B cell (primary cell): Measurements from ENCODE around the gene PITX3. TPM values are rescaled to one million over a fixed set of nuclear protein-coding genes. Genes with fewer than 3 reads are reported as not detected.

Experiments
- ATAC-seq: fragments of 200-7000 bp; cut with Tn5 transposase; one replicate; pipeline ENCODE4 v1.10.0; 2021; ENCODE audit warnings: low read depth, mild to moderate bottlenecking, moderate number of reproducible peaks, moderate library complexity
- CTCF ChIA-PET: fragments of 350-600 bp; sonication (Branson Sonifier 250); formaldehyde crosslinking; loops from one replicate; lab custom pipeline; 2021; ENCODE audit warnings: antibody characterized with exemption, inconsistent platforms; lab: Charles Lee
- POLR2A ChIA-PET: fragments of 350-600 bp; sonication (Branson Sonifier 250); formaldehyde crosslinking; loops from one replicate; lab custom pipeline; 2021; ENCODE audit warnings: antibody characterized with exemption; lab: Charles Lee
- DNase-seq: peaks from one replicate; pipeline ENCODE4 v3.0.0; 2013
- H2AFZ ChIP-seq: 2 replicates; pipeline ENCODE4 v1.6.1; 2012; ENCODE audit warnings: mild to moderate bottlenecking, low read depth, low read length; ENCODE audit not compliant: insufficient read depth, poor library complexity, severe bottlenecking
- H3K27ac ChIP-seq, 2 donors: 1 replicate in 1 of 2; 2 replicates in 1 of 2; pipeline ENCODE4 v1.5.1; 2012 to 2013; ENCODE audit warnings: low read length in 2 of 2, mild to moderate bottlenecking in 2 of 2, moderate library complexity in 1 of 2
- H3K27me3 ChIP-seq, 4 experiments: fragments of 200-600 bp in 1 of 4; sonication (generic) in 1 of 4; replicated peaks in 1 of 4; 1 replicate in 2 of 4; 2 replicates in 2 of 4; pipeline versions ENCODE4 v1.6.1 to v1.7.0; 2013 to 2016; ENCODE audit warnings: low read length in 3 of 4, mild to moderate bottlenecking in 2 of 4, mixed read lengths in 1 of 4, moderate library complexity in 1 of 4; ENCODE audit not compliant: insufficient read depth in 4 of 4, control insufficient read depth in 3 of 4; ENCODE audit errors: control extremely low read depth in 1 of 4
- H3K36me3 ChIP-seq, 2 experiments: replicated peaks in 1 of 2; 1 replicate in 1 of 2; 2 replicates in 1 of 2; pipeline versions ENCODE4 v1.6.1 to v1.7.1; 2013; ENCODE audit warnings: low read length in 1 of 2; ENCODE audit not compliant: insufficient read depth in 2 of 2, control insufficient read depth in 1 of 2; ENCODE audit errors: control extremely low read depth in 1 of 2, extremely low read depth in 1 of 2
- H3K4me1 ChIP-seq, 2 donors: fragments of 200-600 bp in 1 of 2; sonication (generic) in 1 of 2; 1 replicate in 1 of 2; 2 replicates in 1 of 2; pipeline versions ENCODE4 v1.5.1 to v1.6.1; 2013 to 2017; ENCODE audit warnings: low read length in 2 of 2; ENCODE audit not compliant: control insufficient read depth in 2 of 2, insufficient read depth in 2 of 2
- H3K4me2 ChIP-seq: replicated peaks from 2 replicates; pipeline ENCODE3; 2012; ENCODE audit warnings: mild to moderate bottlenecking, low read depth, low read length; ENCODE audit not compliant: poor library complexity, severe bottlenecking
- H3K4me3 ChIP-seq, 5 experiments: fragments of 200-600 bp in 1 of 5; sonication (generic) in 1 of 5; 1 replicate in 3 of 5; 2 replicates in 2 of 5; pipeline versions ENCODE4 v1.5.1 to v1.7.0; 2011 to 2016; ENCODE audit warnings: low read length in 4 of 5, mild to moderate bottlenecking in 4 of 5, low read depth in 2 of 5, control low read depth in 1 of 5, moderate library complexity in 1 of 5; ENCODE audit not compliant: insufficient read depth in 1 of 5; ENCODE audit errors: control extremely low read depth in 1 of 5, extremely low read depth in 1 of 5
- H3K79me2 ChIP-seq: fragments of 200-600 bp; sonication (generic); one replicate; pipeline ENCODE4 v1.6.0; 2016; ENCODE audit warnings: low read length; ENCODE audit not compliant: control insufficient read depth, insufficient read depth
- H3K9ac ChIP-seq: fragments of 200-600 bp; sonication (generic); 2 replicates; pipeline ENCODE4 v1.6.1; 2017; ENCODE audit warnings: mild to moderate bottlenecking, low read length, moderate library complexity
- H3K9me3 ChIP-seq, 3 donors: one replicate each; pipeline versions ENCODE4 v1.6.1 to v1.7.1; 2013; ENCODE audit warnings: low read length in 2 of 3; ENCODE audit not compliant: control insufficient read depth in 2 of 3, insufficient read depth in 1 of 3; ENCODE audit errors: control extremely low read depth in 1 of 3
- H4K20me1 ChIP-seq: 2 replicates; pipeline ENCODE4 v1.6.0; 2012; ENCODE audit warnings: mild to moderate bottlenecking, low read length; ENCODE audit not compliant: insufficient read depth, control insufficient read depth, poor library complexity, severe bottlenecking
- H3K27ac Mint-ChIP-seq: one replicate; pipeline ENCODE4 v1.8.0; 2021; ENCODE audit warnings: mixed read lengths
- H3K27me3 Mint-ChIP-seq: one replicate; pipeline ENCODE4 v1.8.0; 2021; ENCODE audit warnings: mixed read lengths
- H3K4me1 Mint-ChIP-seq: one replicate; pipeline ENCODE4 v1.8.0; 2021; ENCODE audit warnings: mixed read lengths
- H3K4me3 Mint-ChIP-seq: one replicate; pipeline ENCODE4 v1.8.0; 2021; ENCODE audit warnings: mixed read lengths
- H3K9me3 Mint-ChIP-seq: one replicate; pipeline ENCODE4 v1.8.0; 2022; ENCODE audit warnings: mixed read lengths; ENCODE audit not compliant: insufficient read depth
- EZH2 ChIP-seq: IDR thresholded peaks from 2 replicates; pipeline ENCODE4 v1.6.1; 2012; ENCODE audit warnings: borderline replicate concordance, low read depth, mild to moderate bottlenecking, moderate library complexity, low read length; ENCODE audit not compliant: insufficient read depth, poor library complexity, severe bottlenecking
- WGBS: methylation state at CpG from one replicate; pipeline ENCODE4 v1.1.5; 2013; ENCODE audit warnings: missing lambda C conversion rate; ENCODE audit not compliant: insufficient coverage; 5-methylcytosine and 5-hydroxymethylcytosine counted together
- intact Hi-C: fragments of 100-400 bp; cut with micrococcal nuclease; formaldehyde crosslinking; loops from one replicate; pipeline ENCODE4 v1.10.0; 2022
- polyA plus RNA-seq: library from polyadenylated mRNA; depleted of rRNA; stranded (reverse); fragments of >200 nt; gene quantifications from 2 replicates; pipeline ENCODE4 v1.2.3, GENCODE V29; 2012
- total RNA-seq, 2 donors: library from RNA; stranded (reverse); fragments of 120-200 nt in 1 of 2; gene quantifications; 1 replicate in 1 of 2; 2 replicates in 1 of 2; pipeline versions ENCODE4 v1.2.3 to v1.2.4, GENCODE V29; 2013 to 2022
- TF ChIP-seq, protein P1 (sequence below): fragments of 200-600 bp; IDR thresholded peaks from one replicate; pipeline ENCODE4 v1.8.0; 2022; ENCODE audit warnings: antibody characterized with exemption, mild to moderate bottlenecking

The PITX3 gene
- total and polyA plus RNA-seq, 2 donors (not counting 1 experiment from before 2014, with no cell fraction given), result not detected

DNA sequence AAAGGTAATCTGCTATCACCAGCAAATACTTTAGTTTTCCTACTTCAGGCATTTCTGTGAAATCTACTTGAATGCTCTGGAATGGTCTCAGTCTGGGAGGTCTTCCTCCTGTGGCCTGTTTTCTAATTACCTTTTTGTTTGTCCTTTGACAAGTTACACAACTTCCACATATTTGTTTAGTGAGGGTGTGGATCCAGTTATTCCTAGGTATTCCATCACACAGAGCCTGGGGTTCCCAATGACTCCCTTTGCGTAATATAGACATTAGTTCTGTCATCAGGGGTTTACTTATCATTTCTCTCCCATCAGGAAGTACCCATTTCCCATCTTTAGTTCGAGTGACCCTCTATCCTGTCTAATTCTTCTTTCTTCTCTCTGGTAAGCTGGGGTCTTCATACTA lies 43.3 kb downstream of the PITX3 start:
- ATAC-seq, result no peak
- H3K27ac ChIP-seq, result no peak overlapping the region
- no peak overlapping the region for H3K9ac ChIP-seq
- TF ChIP-seq, protein P1, sequence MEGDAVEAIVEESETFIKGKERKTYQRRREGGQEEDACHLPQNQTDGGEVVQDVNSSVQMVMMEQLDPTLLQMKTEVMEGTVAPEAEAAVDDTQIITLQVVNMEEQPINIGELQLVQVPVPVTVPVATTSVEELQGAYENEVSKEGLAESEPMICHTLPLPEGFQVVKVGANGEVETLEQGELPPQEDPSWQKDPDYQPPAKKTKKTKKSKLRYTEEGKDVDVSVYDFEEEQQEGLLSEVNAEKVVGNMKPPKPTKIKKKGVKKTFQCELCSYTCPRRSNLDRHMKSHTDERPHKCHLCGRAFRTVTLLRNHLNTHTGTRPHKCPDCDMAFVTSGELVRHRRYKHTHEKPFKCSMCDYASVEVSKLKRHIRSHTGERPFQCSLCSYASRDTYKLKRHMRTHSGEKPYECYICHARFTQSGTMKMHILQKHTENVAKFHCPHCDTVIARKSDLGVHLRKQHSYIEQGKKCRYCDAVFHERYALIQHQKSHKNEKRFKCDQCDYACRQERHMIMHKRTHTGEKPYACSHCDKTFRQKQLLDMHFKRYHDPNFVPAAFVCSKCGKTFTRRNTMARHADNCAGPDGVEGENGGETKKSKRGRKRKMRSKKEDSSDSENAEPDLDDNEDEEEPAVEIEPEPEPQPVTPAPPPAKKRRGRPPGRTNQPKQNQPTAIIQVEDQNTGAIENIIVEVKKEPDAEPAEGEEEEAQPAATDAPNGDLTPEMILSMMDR, result no peak
- TF ChIP-seq EZH2, result no peak
- no peak for DNase-seq
- Mint-ChIP-seq H3K9me3 (no peaks in the 10 kb centered on the region), H3K4me1 (peaks cover 11% of the 10 kb centered on the region), H3K27me3 (peaks cover 28% of the 10 kb centered on the region), H3K27ac (no peak overlapping the region), H3K4me3 (no peak overlapping the region)
- H3K9me3 ChIP-seq, result no peaks in the 10 kb centered on the region
- H3K4me2 ChIP-seq, result no peak overlapping the region
- no peak overlapping the region for H2AFZ ChIP-seq
- H3K36me3 ChIP-seq, result no peaks in the 10 kb centered on the region
- H3K4me1 ChIP-seq, result peaks cover 0 to 3% of the 10 kb centered on the region in 2 donors
- ChIA-PET CTCF (no interaction called here), POLR2A (no interaction called here)
- no CpG with 5 or more reads among the region's 2 CpGs for WGBS
- intact Hi-C loops, result no loop called here
- no peaks in the 10 kb centered on the region for H4K20me1 ChIP-seq
- H3K79me2 ChIP-seq, result no peaks in the 10 kb centered on the region
- no peak overlapping the region for H3K4me3 ChIP-seq
- no peaks in the 10 kb centered on the region for H3K27me3 ChIP-seq

DNA sequence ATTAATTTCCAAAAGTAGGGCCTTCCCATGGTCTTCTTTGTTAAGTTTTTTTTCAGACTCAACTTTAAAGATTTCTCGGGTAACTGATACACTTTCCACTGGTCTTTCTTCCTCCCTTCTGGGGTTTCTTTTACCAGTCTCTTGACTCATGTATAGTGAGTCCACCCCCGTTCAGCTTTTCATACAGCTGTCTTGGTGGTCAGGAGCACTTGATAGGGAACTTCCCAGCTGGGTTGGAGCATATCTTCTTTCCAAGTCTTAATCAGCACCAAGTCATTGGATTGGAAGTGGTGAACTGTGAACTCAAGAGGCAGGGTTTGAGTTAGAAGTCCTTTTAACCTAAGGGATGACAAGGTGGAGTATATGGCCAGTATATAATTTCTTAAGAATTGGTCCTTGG lies 44.4 kb downstream of the PITX3 start:
- ChIA-PET POLR2A (no interaction called here), CTCF (no interaction called here)
- Mint-ChIP-seq H3K4me3 (no peak overlapping the region), H3K4me1 (peaks cover 6% of the 10 kb centered on the region), H3K9me3 (peaks cover under 1% of the 10 kb centered on the region), H3K27ac (no peak overlapping the region), H3K27me3 (peaks cover 23% of the 10 kb centered on the region)
- no peak for ATAC-seq
- Histone ChIP-seq H3K79me2 (no peaks in the 10 kb centered on the region), H3K27ac (no peak overlapping the region), H3K4me2 (no peak overlapping the region), H4K20me1 (no peaks in the 10 kb centered on the region), H3K4me1 (peaks cover 0 to 3% of the 10 kb centered on the region in 2 donors), H3K9ac (no peak overlapping the region), H2AFZ (no peak overlapping the region), H3K36me3 (no peaks in the 10 kb centered on the region), H3K4me3 (no peak overlapping the region), H3K9me3 (peaks cover 0 to 8% (median 0%) of the 10 kb centered on the region in 3 donors), H3K27me3 (no peaks in the 10 kb centered on the region)
- intact Hi-C loops, result no loop called here
- DNase-seq, result no peak
- WGBS, result 60% methylated on average over 1 of the region's 2 CpGs
- no peak for TF ChIP-seq EZH2
- TF ChIP-seq, protein P1, result no peak
